Measurements from ENCODE around the gene ITGA5. TPM values are rescaled to one million over a fixed set of nuclear protein-coding genes. Genes with fewer than 3 reads are reported as not detected.
"Not testable (repeated sequence)": the region's sequence is repeated elsewhere in the genome, so short reads cannot be mapped to it uniquely, and the experiment has no call there.

ITGA5 gene
- total and polyA plus RNA-seq, 5 donors from 2014 or later = 18.6 to 57.4 (median 23.8) TPM

DNA sequence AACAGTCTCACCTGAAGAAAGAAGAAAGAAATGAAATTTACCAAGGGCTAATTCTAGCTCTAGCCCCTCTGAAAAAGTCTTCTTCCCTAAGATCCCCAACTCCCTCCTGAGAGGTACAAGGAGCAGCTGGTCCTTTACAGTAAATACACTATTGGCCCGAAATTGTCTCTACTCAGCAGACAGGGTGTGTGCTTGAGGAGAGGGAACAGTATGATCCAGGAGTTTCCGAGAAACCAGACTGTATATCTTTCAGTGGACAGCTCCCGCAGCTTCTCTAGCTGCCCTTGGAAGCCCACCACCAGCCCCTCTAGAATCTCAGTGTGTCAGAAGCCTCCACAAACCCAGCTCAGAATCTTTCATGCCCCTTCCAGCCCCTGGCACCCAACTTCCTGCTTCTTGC is 62.8 kb downstream of the ITGA5 start:
- Histone ChIP-seq H3K4me1 (ENCODE audit: control insufficient read depth, insufficient read depth, low read length, poor library complexity, severe bottlenecking) (peaks cover 35% of the 10 kb centered on the region), H3K27ac (ENCODE audit: insufficient read depth, low read length, poor library complexity, severe bottlenecking) (no peak overlapping the region), H3K27me3 (ENCODE audit: control insufficient read depth, insufficient read depth, low read length) (no peaks in the 10 kb centered on the region), H3K9me3 (ENCODE audit: control insufficient read depth in 2 of 2, low read length in 2 of 2) (no peaks in the 10 kb centered on the region), H3K36me3 (ENCODE audit: control insufficient read depth, insufficient read depth, low read length) (peaks cover 3% of the 10 kb centered on the region), H3K4me3 (ENCODE audit: low read depth, low read length) (no peak overlapping the region)
- H3K27ac Mint-ChIP-seq = peak overlapping the region in 1 of 3 donors; percentile 42
- no peaks in the 10 kb centered on the region for H3K9me3 Mint-ChIP-seq
- H3K27me3 Mint-ChIP-seq = no peaks in the 10 kb centered on the region
- DNase-seq = no peak
- ATAC-seq (ENCODE audit: low read depth in 2 of 2) = no peak
- H3K36me3 Mint-ChIP-seq = peaks cover 5% of the 10 kb centered on the region
- H3K4me3 Mint-ChIP-seq = peak overlapping the region in 3 of 4 donors; percentile 33 to 46 (median 39)
- H3K4me1 Mint-ChIP-seq = peaks cover 0 to 26% (median 11%) of the 10 kb centered on the region in 4 donors

DNA sequence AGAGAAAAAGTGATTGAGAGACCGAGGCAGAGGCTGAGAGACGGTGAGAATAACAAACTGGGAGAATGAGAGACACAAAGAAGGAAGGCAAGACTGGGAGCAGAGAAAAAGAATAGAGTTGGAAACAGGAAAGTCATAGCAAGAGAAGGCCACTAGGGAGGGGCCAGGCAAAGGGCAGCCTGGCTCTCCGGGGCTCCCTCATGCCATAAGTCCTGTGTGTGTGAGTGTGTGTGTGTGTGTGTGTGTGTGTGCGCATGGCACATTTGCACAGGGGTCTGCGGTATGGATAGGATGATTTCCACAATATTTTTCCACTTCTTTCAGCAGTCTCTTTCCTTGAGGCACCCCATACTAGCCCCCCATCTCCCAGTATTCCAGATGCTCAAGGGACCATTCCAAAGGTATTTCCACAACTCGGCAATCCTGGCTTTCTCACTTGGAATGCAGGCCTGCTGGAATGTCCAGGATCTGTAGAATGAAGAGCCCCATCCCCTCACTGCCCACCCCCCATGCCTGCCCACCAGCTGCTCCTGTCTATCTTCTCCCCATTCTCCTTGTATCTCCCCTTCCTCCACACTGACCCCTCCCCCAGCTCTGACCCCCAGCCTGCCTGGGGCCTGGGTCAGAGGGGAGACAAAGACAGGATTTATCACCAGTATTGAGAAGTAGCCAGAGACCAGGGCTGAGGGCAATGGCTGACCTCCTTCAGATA is 63.8 kb downstream of the ITGA5 start:
- Mint-ChIP-seq H3K4me3 (peak overlapping the region in 1 of 4 donors; percentile 46), H3K9me3 (no peaks in the 10 kb centered on the region), H3K36me3 (peaks cover 15% of the 10 kb centered on the region), H3K4me1 (peaks cover 0 to 26% (median 12%) of the 10 kb centered on the region in 4 donors), H3K27me3 (no peaks in the 10 kb centered on the region), H3K27ac (peak overlapping the region in 2 of 3 donors; percentile 77 to 79)
- H3K36me3 ChIP-seq (ENCODE audit: control insufficient read depth, insufficient read depth, low read length) = peaks cover 10% of the 10 kb centered on the region
- H3K4me3 ChIP-seq (ENCODE audit: low read depth, low read length) = no peak overlapping the region
- H3K4me1 ChIP-seq (ENCODE audit: control insufficient read depth, insufficient read depth, low read length, poor library complexity, severe bottlenecking) = peaks cover 37% of the 10 kb centered on the region
- DNase-seq (no peak), ATAC-seq (ENCODE audit: low read depth in 2 of 2) (no peak)
- no peak overlapping the region for H3K27ac ChIP-seq (ENCODE audit: insufficient read depth, low read length, poor library complexity, severe bottlenecking)
- H3K27me3 ChIP-seq (ENCODE audit: control insufficient read depth, insufficient read depth, low read length) = no peaks in the 10 kb centered on the region
- no peaks in the 10 kb centered on the region for H3K9me3 ChIP-seq (ENCODE audit: control insufficient read depth in 2 of 2, low read length in 2 of 2)

GRCh38 chr12:54354271-54354670 is 64.8 kb downstream of the ITGA5 start:
- not testable (repeated sequence) for H3K27me3 Mint-ChIP-seq; H3K27me3 ChIP-seq (ENCODE audit: control insufficient read depth, insufficient read depth, low read length); H3K27ac ChIP-seq (ENCODE audit: insufficient read depth, low read length, poor library complexity, severe bottlenecking); H3K9me3 ChIP-seq (ENCODE audit: control insufficient read depth in 2 of 2, low read length in 2 of 2); H3K9me3 Mint-ChIP-seq; H3K4me3 ChIP-seq (ENCODE audit: low read depth, low read length); DNase-seq; ATAC-seq (ENCODE audit: low read depth in 2 of 2); H3K4me3 Mint-ChIP-seq
- Mint-ChIP-seq H3K4me1 (peaks cover 0 to 25% (median 12%) of the 10 kb centered on the region in 4 donors), H3K27ac (peak overlapping the region in 1 of 3 donors; percentile 77), H3K36me3 (peaks cover 23% of the 10 kb centered on the region)
- Histone ChIP-seq H3K36me3 (ENCODE audit: control insufficient read depth, insufficient read depth, low read length) (peaks cover 19% of the 10 kb centered on the region), H3K4me1 (ENCODE audit: control insufficient read depth, insufficient read depth, low read length, poor library complexity, severe bottlenecking) (peaks cover 29% of the 10 kb centered on the region)

GRCh38 chr12:54352891-54353874 is 65.9 kb downstream of the ITGA5 start:
- H3K27me3 Mint-ChIP-seq = no peaks in the 10 kb centered on the region
- Histone ChIP-seq H3K27ac (ENCODE audit: insufficient read depth, low read length, poor library complexity, severe bottlenecking) (no peak overlapping the region), H3K27me3 (ENCODE audit: control insufficient read depth, insufficient read depth, low read length) (no peaks in the 10 kb centered on the region), H3K4me3 (ENCODE audit: low read depth, low read length) (no peak overlapping the region), H3K4me1 (ENCODE audit: control insufficient read depth, insufficient read depth, low read length, poor library complexity, severe bottlenecking) (peaks cover 22% of the 10 kb centered on the region), H3K9me3 (ENCODE audit: control insufficient read depth in 2 of 2, low read length in 2 of 2) (no peaks in the 10 kb centered on the region), H3K36me3 (ENCODE audit: control insufficient read depth, insufficient read depth, low read length) (peaks cover 27% of the 10 kb centered on the region)
- peak overlapping the region in 2 of 3 donors; percentile 87 to 92 for H3K27ac Mint-ChIP-seq
- H3K36me3 Mint-ChIP-seq = peaks cover 30% of the 10 kb centered on the region
- peaks cover 0 to 25% (median 12%) of the 10 kb centered on the region in 4 donors for H3K4me1 Mint-ChIP-seq
- H3K9me3 Mint-ChIP-seq = no peaks in the 10 kb centered on the region
- ATAC-seq (ENCODE audit: low read depth in 2 of 2) (no peak), DNase-seq (no peak)
- peak overlapping the region in 3 of 4 donors; percentile 55 to 86 (median 84) for H3K4me3 Mint-ChIP-seq

GRCh38 chr12:54352022-54352531 is 67.0 kb downstream of the ITGA5 start:
- Mint-ChIP-seq H3K36me3 (peaks cover 39% of the 10 kb centered on the region), H3K4me3 (peak overlapping the region; percentile 18 to 86 (median 84)), H3K27ac (peak overlapping the region; percentile 87 to 93 (median 92)), H3K9me3 (no peaks in the 10 kb centered on the region), H3K27me3 (no peaks in the 10 kb centered on the region), H3K4me1 (peaks cover 0 to 22% (median 12%) of the 10 kb centered on the region in 4 donors)
- Histone ChIP-seq H3K36me3 (ENCODE audit: control insufficient read depth, insufficient read depth, low read length) (peaks cover 38% of the 10 kb centered on the region), H3K27me3 (ENCODE audit: control insufficient read depth, insufficient read depth, low read length) (no peaks in the 10 kb centered on the region), H3K27ac (ENCODE audit: insufficient read depth, low read length, poor library complexity, severe bottlenecking) (peak overlapping the region; percentile 26), H3K4me3 (ENCODE audit: low read depth, low read length) (peak overlapping the region; percentile 13), H3K9me3 (ENCODE audit: control insufficient read depth in 2 of 2, low read length in 2 of 2) (no peaks in the 10 kb centered on the region), H3K4me1 (ENCODE audit: control insufficient read depth, insufficient read depth, low read length, poor library complexity, severe bottlenecking) (peaks cover 16% of the 10 kb centered on the region)
- peak in 2 of 3 donors; percentile 18 to 45 for DNase-seq
- ATAC-seq (ENCODE audit: low read depth in 2 of 2) = peak; percentile 54 to 70

GRCh38 chr12:54351341-54351740 is 67.7 kb downstream of the ITGA5 start:
- Mint-ChIP-seq H3K9me3 (no peaks in the 10 kb centered on the region), H3K36me3 (peaks cover 44% of the 10 kb centered on the region), H3K4me3 (peak overlapping the region in 2 of 4 donors; percentile 18 to 86), H3K27me3 (no peaks in the 10 kb centered on the region), H3K4me1 (peaks cover 0 to 21% (median 12%) of the 10 kb centered on the region in 4 donors), H3K27ac (peak overlapping the region in 2 of 3 donors; percentile 87 to 92)
- ATAC-seq (ENCODE audit: low read depth in 2 of 2) (no peak), DNase-seq (no peak)
- H3K36me3 ChIP-seq (ENCODE audit: control insufficient read depth, insufficient read depth, low read length) = peaks cover 45% of the 10 kb centered on the region
- no peak overlapping the region for H3K27ac ChIP-seq (ENCODE audit: insufficient read depth, low read length, poor library complexity, severe bottlenecking)
- peaks cover 16% of the 10 kb centered on the region for H3K4me1 ChIP-seq (ENCODE audit: control insufficient read depth, insufficient read depth, low read length, poor library complexity, severe bottlenecking)
- H3K4me3 ChIP-seq (ENCODE audit: low read depth, low read length) = no peak overlapping the region
- H3K27me3 ChIP-seq (ENCODE audit: control insufficient read depth, insufficient read depth, low read length) = no peaks in the 10 kb centered on the region
- H3K9me3 ChIP-seq (ENCODE audit: control insufficient read depth in 2 of 2, low read length in 2 of 2) = no peaks in the 10 kb centered on the region

- Mint-ChIP-seq H3K4me3 (no peak overlapping the region), H3K36me3 (peaks cover 44% of the 10 kb centered on the region)
- H3K36me3 ChIP-seq (ENCODE audit: control insufficient read depth, insufficient read depth, low read length) = peaks cover 50% of the 10 kb centered on the region
Measured at GRCh38 chr12:54350743-54351142, 68.3 kb downstream of the ITGA5 start.

More at GRCh38 chr12:54350743-54351142, 68.3 kb downstream of the ITGA5 start:
- H3K27ac ChIP-seq (ENCODE audit: insufficient read depth, low read length, poor library complexity, severe bottlenecking) = no peak overlapping the region
- Mint-ChIP-seq H3K9me3 (no peaks in the 10 kb centered on the region), H3K27me3 (no peaks in the 10 kb centered on the region), H3K4me1 (peaks cover 0 to 21% (median 12%) of the 10 kb centered on the region in 4 donors), H3K27ac (peak overlapping the region in 2 of 3 donors; percentile 73 to 87)
- DNase-seq (no peak), ATAC-seq (ENCODE audit: low read depth in 2 of 2) (no peak)
- no peak overlapping the region for H3K4me3 ChIP-seq (ENCODE audit: low read depth, low read length)
- peaks cover 16% of the 10 kb centered on the region for H3K4me1 ChIP-seq (ENCODE audit: control insufficient read depth, insufficient read depth, low read length, poor library complexity, severe bottlenecking)
- no peaks in the 10 kb centered on the region for H3K9me3 ChIP-seq (ENCODE audit: control insufficient read depth in 2 of 2, low read length in 2 of 2)
- no peaks in the 10 kb centered on the region for H3K27me3 ChIP-seq (ENCODE audit: control insufficient read depth, insufficient read depth, low read length)
